ENCODE results near the gene RYR2. TPM values are rescaled to one million over a fixed set of nuclear protein-coding genes. Genes with fewer than 3 reads are reported as not detected.
A peak's percentile ranks its signal among the peaks of the same experiment; 100 is the strongest.

Gene RYR2
- total and polyA plus RNA-seq, 4 donors, result 0.43 to 11.6 (median 2.0) TPM

DNA sequence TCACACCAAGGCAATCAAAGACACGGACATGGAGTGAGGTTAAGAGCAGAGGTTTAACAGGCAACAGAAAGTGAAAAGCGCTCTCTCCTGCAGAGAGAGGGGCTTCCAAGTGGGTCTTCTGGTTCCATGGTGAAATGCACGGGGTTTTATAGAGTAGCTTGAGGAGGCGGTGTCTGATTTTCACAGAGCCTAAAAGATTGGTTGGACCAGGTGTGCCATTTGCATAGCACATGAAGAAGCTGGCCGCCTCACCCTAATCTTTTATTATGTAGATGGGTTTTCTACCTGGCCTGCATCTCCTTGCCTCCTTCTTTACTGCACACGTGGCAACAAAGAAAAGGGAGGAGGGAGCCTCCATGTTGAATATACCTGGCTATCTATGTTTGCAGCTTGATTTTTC is 197.3 kb downstream of the RYR2 start:
- TF ChIP-seq, protein P1, sequence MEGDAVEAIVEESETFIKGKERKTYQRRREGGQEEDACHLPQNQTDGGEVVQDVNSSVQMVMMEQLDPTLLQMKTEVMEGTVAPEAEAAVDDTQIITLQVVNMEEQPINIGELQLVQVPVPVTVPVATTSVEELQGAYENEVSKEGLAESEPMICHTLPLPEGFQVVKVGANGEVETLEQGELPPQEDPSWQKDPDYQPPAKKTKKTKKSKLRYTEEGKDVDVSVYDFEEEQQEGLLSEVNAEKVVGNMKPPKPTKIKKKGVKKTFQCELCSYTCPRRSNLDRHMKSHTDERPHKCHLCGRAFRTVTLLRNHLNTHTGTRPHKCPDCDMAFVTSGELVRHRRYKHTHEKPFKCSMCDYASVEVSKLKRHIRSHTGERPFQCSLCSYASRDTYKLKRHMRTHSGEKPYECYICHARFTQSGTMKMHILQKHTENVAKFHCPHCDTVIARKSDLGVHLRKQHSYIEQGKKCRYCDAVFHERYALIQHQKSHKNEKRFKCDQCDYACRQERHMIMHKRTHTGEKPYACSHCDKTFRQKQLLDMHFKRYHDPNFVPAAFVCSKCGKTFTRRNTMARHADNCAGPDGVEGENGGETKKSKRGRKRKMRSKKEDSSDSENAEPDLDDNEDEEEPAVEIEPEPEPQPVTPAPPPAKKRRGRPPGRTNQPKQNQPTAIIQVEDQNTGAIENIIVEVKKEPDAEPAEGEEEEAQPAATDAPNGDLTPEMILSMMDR (IDR thresholded peaks at IDR 0.05; ENCODE audit: control extremely low read depth, extremely low read depth), result no peak
- ATAC-seq (ENCODE audit: insufficient read depth, low FRiP score) (no peak), DNase-seq (no peak)
- Histone ChIP-seq H3K9me3 (ENCODE audit: control insufficient read depth in 4 of 4, insufficient read depth in 3 of 4, low read length in 3 of 4) (no peaks in the 10 kb centered on the region), H3K27ac (ENCODE audit: low read depth in 1 of 2, low read length in 1 of 2) (peak overlapping the region in 1 of 2 donors; percentile 60), H3K9ac (ENCODE audit: insufficient read depth in 1 of 2, low read length in 2 of 2) (no peak overlapping the region), H3K4me3 (no peak overlapping the region), H3K36me3 (ENCODE audit: control insufficient read depth in 4 of 4, insufficient read depth in 4 of 4, low read length in 4 of 4) (no peaks in the 10 kb centered on the region), H3K27me3 (ENCODE audit: control insufficient read depth in 3 of 3, insufficient read depth in 3 of 3, low read length in 2 of 3) (no peaks in the 10 kb centered on the region), H3K4me1 (ENCODE audit: control insufficient read depth in 5 of 5, insufficient read depth in 5 of 5, low read length in 5 of 5) (peaks cover 0 to 23% (median 0%) of the 10 kb centered on the region in 5 donors)
- 65 to 71% methylated on average over 6 of the region's 6 CpGs for WGBS, 2 donors

DNA sequence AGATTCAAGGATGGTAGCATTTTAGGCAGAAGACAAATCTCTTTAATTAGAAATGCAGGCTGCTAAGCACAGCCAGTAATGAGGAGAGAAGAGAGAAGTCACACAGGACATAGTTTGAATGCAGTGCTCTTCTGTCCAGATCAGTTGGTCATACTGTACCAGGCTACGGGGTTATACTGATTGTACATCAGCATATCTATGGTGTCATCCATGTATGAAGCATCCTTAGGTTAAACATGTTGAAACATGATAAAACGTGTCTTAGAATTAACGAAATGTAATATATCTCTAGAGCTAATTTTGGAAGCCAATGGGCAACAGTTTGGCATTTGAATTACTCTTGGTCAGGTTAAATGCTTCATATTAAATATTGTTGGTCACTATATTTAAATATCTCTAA is 199.1 kb downstream of the RYR2 start:
- Histone ChIP-seq H3K27me3 (ENCODE audit: control insufficient read depth in 3 of 3, insufficient read depth in 3 of 3, low read length in 2 of 3) (no peaks in the 10 kb centered on the region), H3K4me3 (no peak overlapping the region), H3K9me3 (ENCODE audit: control insufficient read depth in 4 of 4, insufficient read depth in 3 of 4, low read length in 3 of 4) (no peaks in the 10 kb centered on the region), H3K36me3 (ENCODE audit: control insufficient read depth in 4 of 4, insufficient read depth in 4 of 4, low read length in 4 of 4) (no peaks in the 10 kb centered on the region), H3K4me1 (ENCODE audit: control insufficient read depth in 5 of 5, insufficient read depth in 5 of 5, low read length in 5 of 5) (peaks cover 0 to 18% (median 0%) of the 10 kb centered on the region in 5 donors), H3K9ac (ENCODE audit: insufficient read depth in 1 of 2, low read length in 2 of 2) (no peak overlapping the region), H3K27ac (ENCODE audit: low read depth in 1 of 2, low read length in 1 of 2) (no peak overlapping the region)
- ATAC-seq (ENCODE audit: insufficient read depth, low FRiP score) (no peak), DNase-seq (no peak)
- TF ChIP-seq, protein P1 (IDR thresholded peaks at IDR 0.05; ENCODE audit: control extremely low read depth, extremely low read depth), result no peak
- WGBS, 2 donors, result 87 to 92% methylated on average over 3 of the region's 3 CpGs

DNA sequence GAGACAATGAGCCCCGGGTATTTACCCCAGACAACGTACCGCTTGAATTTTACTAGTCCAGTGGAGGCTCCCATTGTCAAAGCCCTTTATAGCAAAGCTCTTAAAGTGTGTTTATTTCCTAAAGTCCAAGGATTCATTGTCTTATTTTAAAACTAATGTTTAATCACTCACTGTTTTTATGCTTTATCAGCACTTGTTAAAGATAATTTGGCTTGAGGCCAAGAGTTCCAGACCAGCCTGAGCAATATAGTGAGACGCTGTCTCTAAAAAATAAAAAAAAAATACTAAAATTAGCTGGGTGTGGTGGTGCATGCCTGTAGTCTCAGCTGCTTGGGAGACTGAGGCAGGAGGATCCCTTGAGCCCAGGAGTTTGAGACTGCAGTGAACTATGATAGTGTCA is 202.8 kb downstream of the RYR2 start:
- H3K4me1 ChIP-seq (ENCODE audit: control insufficient read depth in 5 of 5, insufficient read depth in 5 of 5, low read length in 5 of 5), result peaks cover 0 to 9% (median 0%) of the 10 kb centered on the region in 5 donors
- H3K4me3 ChIP-seq, result no peak overlapping the region
- ATAC-seq (ENCODE audit: insufficient read depth, low FRiP score), result no peak
- no peak overlapping the region for H3K9ac ChIP-seq (ENCODE audit: insufficient read depth in 1 of 2, low read length in 2 of 2)
- H3K27me3 ChIP-seq (ENCODE audit: control insufficient read depth in 3 of 3, insufficient read depth in 3 of 3, low read length in 2 of 3), result no peaks in the 10 kb centered on the region
- TF ChIP-seq, protein P1 (IDR thresholded peaks at IDR 0.05; ENCODE audit: control extremely low read depth, extremely low read depth), result no peak
- whole genome bisulfite sequencing, 2 donors, result 84 to 93% methylated on average over 4 of the region's 4 CpGs
- H3K9me3 ChIP-seq (ENCODE audit: control insufficient read depth in 4 of 4, insufficient read depth in 3 of 4, low read length in 3 of 4), result no peaks in the 10 kb centered on the region
- no peak overlapping the region for H3K27ac ChIP-seq (ENCODE audit: low read depth in 1 of 2, low read length in 1 of 2)
- peak in 1 of 3 donors; percentile 12 for DNase-seq
- H3K36me3 ChIP-seq (ENCODE audit: control insufficient read depth in 4 of 4, insufficient read depth in 4 of 4, low read length in 4 of 4), result no peaks in the 10 kb centered on the region

DNA sequence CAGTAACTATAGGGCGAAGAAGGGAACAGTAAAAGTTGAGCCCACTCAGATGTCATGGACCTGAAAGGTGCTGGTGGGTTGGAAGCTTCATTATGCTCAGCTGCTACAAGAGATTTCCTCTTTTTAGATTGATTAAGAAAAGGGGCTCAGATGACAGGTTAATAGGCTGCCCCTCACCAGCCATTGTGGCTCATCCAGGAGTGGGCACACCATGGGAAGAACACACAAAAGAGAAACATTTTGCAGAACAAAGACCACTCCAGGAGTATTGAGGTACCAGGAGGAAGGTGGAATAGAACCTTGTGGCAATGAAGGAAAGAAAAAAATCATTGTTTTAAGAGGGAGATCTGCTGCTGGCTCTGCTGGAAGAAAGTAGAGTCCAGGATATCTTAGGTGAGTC is 205.5 kb downstream of the RYR2 start:
- Histone ChIP-seq H3K27ac (ENCODE audit: low read depth in 1 of 2, low read length in 1 of 2) (no peak overlapping the region), H3K36me3 (ENCODE audit: control insufficient read depth in 4 of 4, insufficient read depth in 4 of 4, low read length in 4 of 4) (no peaks in the 10 kb centered on the region), H3K4me1 (ENCODE audit: control insufficient read depth in 5 of 5, insufficient read depth in 5 of 5, low read length in 5 of 5) (peaks cover 0 to 7% (median 0%) of the 10 kb centered on the region in 5 donors), H3K9me3 (ENCODE audit: control insufficient read depth in 4 of 4, insufficient read depth in 3 of 4, low read length in 3 of 4) (no peaks in the 10 kb centered on the region), H3K27me3 (ENCODE audit: control insufficient read depth in 3 of 3, insufficient read depth in 3 of 3, low read length in 2 of 3) (peaks cover 0 to 2% (median 0%) of the 10 kb centered on the region in 3 donors), H3K4me3 (no peak overlapping the region), H3K9ac (ENCODE audit: insufficient read depth in 1 of 2, low read length in 2 of 2) (no peak overlapping the region)
- ATAC-seq (ENCODE audit: insufficient read depth, low FRiP score) (no peak), DNase-seq (no peak)
- TF ChIP-seq, protein P1 (IDR thresholded peaks at IDR 0.05; ENCODE audit: control extremely low read depth, extremely low read depth), result no peak
- WGBS, 2 donors, result 88 to 89% methylated on average over 1 of the region's 1 CpG
